Calu3 (cell line): ENCODE results near the gene HS3ST3B1. TPM values are rescaled to one million over a fixed set of nuclear protein-coding genes. Genes with fewer than 3 reads are reported as not detected.

Experiments used
- BruUV-seq: library from RNA; stranded (reverse); fragments of 400-500 nt; replicated peaks from 2 replicates; lab custom pipeline; 2021; lab: Mats Ljungman, UMichigan
- CTCF ChIA-PET: fragments of 300-600 bp; sonication (Branson Sonifier 250); formaldehyde crosslinking; loops from one replicate; lab custom pipeline; 2022; ENCODE audit warnings: antibody characterized with exemption; lab: Charles Lee
- DNase-seq: peaks from one replicate; pipeline ENCODE4 v3.0.0; 2022
- H3K27ac Mint-ChIP-seq: one replicate; pipeline ENCODE4 v1.8.0; 2022; ENCODE audit warnings: mixed read lengths; ENCODE audit not compliant: unreplicated experiment
- H3K27me3 Mint-ChIP-seq: one replicate; pipeline ENCODE4 v1.8.0; 2022; ENCODE audit warnings: mixed read lengths; ENCODE audit not compliant: unreplicated experiment
- H3K36me3 Mint-ChIP-seq: one replicate; pipeline ENCODE4 v1.8.0; 2022; ENCODE audit warnings: mild to moderate bottlenecking, moderate library complexity, mixed read lengths; ENCODE audit not compliant: insufficient read depth, unreplicated experiment
- H3K4me1 Mint-ChIP-seq: one replicate; pipeline ENCODE4 v1.8.0; 2022; ENCODE audit warnings: mild to moderate bottlenecking, low read depth, mixed read lengths; ENCODE audit not compliant: unreplicated experiment
- H3K4me3 Mint-ChIP-seq: one replicate; pipeline ENCODE4 v1.8.0; 2022; ENCODE audit warnings: mild to moderate bottlenecking, low read depth, moderate library complexity, mixed read lengths; ENCODE audit not compliant: unreplicated experiment
- H3K9me3 Mint-ChIP-seq: one replicate; pipeline ENCODE4 v1.8.0; 2022; ENCODE audit warnings: low read depth, mixed read lengths; ENCODE audit not compliant: unreplicated experiment
- CTCF ChIP-seq: fragments of 200-600 bp; IDR thresholded peaks from one replicate; pipeline ENCODE4 v1.8.0; 2022; ENCODE audit warnings: antibody characterized with exemption; ENCODE audit not compliant: unreplicated experiment
- intact Hi-C: fragments of 100-400 bp; cut with micrococcal nuclease; formaldehyde crosslinking; loops from one replicate; pipeline ENCODE4 v1.10.0; 2022; ENCODE audit not compliant: unreplicated experiment
- total RNA-seq: library from RNA; stranded (reverse); gene quantifications from 2 replicates; pipeline ENCODE4 v1.2.3, GENCODE V29; 2022

HS3ST3B1 gene
- total RNA-seq, 1 experiment from 2014 or later: 0.80 TPM

GRCh38 chr17:14330492-14330962 lies 29.6 kb downstream of the HS3ST3B1 start:
- H3K4me1 Mint-ChIP-seq: no peaks in the 10 kb centered on the region

GRCh38 chr17:14331225-14331981 lies 30.5 kb downstream of the HS3ST3B1 start:
- H3K9me3 Mint-ChIP-seq: peaks cover 7% of the 10 kb centered on the region
- intact Hi-C loops: no loop called here
- CTCF ChIA-PET: no interaction called here
- no peak for TF ChIP-seq CTCF
- H3K4me3 Mint-ChIP-seq: no peak overlapping the region
- no peaks in the 10 kb centered on the region for H3K4me1 Mint-ChIP-seq
- no peak for DNase-seq
- no peaks in the 10 kb centered on the region for H3K36me3 Mint-ChIP-seq
- BruUV-seq: no TSS peak
- H3K27ac Mint-ChIP-seq: no peak overlapping the region
- no peaks in the 10 kb centered on the region for H3K27me3 Mint-ChIP-seq

More at GRCh38 chr17:14330492-14330962, 29.6 kb downstream of the HS3ST3B1 start:
- Mint-ChIP-seq H3K4me3 (no peak overlapping the region), H3K36me3 (no peaks in the 10 kb centered on the region), H3K27me3 (no peaks in the 10 kb centered on the region), H3K27ac (no peak overlapping the region), H3K9me3 (peaks cover 10% of the 10 kb centered on the region)
- no TSS peak for BruUV-seq
- TF ChIP-seq CTCF: no peak
- no peak for DNase-seq
- CTCF ChIA-PET: no interaction called here
- intact Hi-C loops: no loop called here

GRCh38 chr17:14331982-14332298 lies 31.1 kb downstream of the HS3ST3B1 start:
- Mint-ChIP-seq H3K9me3 (peaks cover 7% of the 10 kb centered on the region), H3K27ac (no peak overlapping the region), H3K4me1 (no peaks in the 10 kb centered on the region), H3K36me3 (no peaks in the 10 kb centered on the region), H3K4me3 (no peak overlapping the region), H3K27me3 (no peaks in the 10 kb centered on the region)
- CTCF ChIA-PET: no interaction called here
- TF ChIP-seq CTCF: no peak
- no peak for DNase-seq
- BruUV-seq: no TSS peak
- intact Hi-C loops: no loop called here

- Mint-ChIP-seq H3K4me1 (no peaks in the 10 kb centered on the region), H3K4me3 (no peak overlapping the region), H3K9me3 (peaks cover 7% of the 10 kb centered on the region), H3K27ac (no peak overlapping the region), H3K36me3 (no peaks in the 10 kb centered on the region), H3K27me3 (no peaks in the 10 kb centered on the region)
- DNase-seq: no peak
- CTCF ChIA-PET: no interaction called here
- BruUV-seq: no TSS peak
- intact Hi-C loops: no loop called here
- no peak for TF ChIP-seq CTCF
Measured at GRCh38 chr17:14332331-14332730, 31.4 kb downstream of the HS3ST3B1 start.
